HUDEP-2 (cell line): ENCODE measurements around the gene OPCML.

Experiments used
- DNase-seq, 76 experiments: peaks; one replicate each; lab custom pipeline; 2025; ENCODE audit not compliant: unreplicated experiment in 76 of 76; lab: John Stamatoyannopoulos, UW

The OPCML gene

DNA sequence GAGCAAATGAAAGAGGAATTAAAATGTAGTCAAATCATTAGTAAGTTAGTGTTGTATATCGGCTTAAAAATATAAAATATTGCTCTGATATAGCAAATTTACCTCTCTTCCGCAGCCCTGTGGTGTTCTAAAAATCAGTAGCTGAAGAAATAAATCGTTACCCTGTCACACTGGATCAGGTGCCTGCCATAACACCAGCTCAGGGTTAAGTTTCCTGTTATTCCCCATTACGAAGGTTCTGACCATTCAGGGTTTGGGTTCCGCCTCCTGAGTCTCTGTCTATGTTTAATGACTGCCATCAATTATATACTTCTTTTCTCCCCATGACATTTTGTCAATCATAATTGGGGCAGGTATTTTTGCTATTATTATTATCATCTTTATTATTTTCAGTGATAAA lies 658.5 kb downstream of the OPCML start:
- DNase-seq = no peak

DNA sequence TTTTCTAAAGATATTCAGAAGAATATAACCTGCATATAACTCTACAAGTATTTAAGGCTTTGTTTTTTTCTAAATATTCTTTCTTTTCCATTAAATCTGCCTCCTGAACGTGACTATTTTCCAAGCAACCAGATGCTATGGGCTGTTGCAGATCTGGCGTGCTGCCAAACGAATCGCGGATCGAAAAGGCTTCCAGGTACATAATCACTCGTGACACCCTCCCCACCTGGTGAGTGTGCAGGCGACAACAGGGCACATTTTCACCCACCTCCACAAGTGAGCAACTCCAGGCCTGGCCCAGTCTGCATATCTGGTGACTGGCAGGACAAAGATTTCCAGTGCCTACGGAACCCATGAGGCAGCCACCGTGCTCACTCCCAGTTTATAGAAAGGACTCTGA lies 660.1 kb downstream of the OPCML start:
- DNase-seq = no peak

- no peak for DNase-seq
These were observed 665.3 kb downstream of the OPCML start for GRCh38 chr11:132866783-132867545.

DNA sequence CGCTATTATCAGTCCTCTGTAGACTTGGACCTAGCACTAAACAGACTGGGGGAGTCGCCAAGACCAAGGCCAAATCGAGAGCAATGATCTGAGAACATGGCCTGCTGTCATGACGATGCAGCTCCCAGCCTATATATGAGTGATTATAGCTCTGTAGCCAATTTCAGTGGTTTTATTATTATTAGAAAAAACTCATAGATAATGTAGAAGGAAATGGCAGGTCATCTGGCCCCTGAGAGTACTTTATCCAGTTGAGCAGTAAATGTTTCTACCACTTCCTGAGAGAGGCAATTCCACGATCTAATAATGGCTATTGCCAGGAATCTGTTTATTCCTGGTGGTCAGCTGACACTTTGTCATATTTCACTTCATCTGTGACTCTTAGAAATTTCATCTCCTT lies 666.7 kb downstream of the OPCML start:
- DNase-seq = no peak

DNA sequence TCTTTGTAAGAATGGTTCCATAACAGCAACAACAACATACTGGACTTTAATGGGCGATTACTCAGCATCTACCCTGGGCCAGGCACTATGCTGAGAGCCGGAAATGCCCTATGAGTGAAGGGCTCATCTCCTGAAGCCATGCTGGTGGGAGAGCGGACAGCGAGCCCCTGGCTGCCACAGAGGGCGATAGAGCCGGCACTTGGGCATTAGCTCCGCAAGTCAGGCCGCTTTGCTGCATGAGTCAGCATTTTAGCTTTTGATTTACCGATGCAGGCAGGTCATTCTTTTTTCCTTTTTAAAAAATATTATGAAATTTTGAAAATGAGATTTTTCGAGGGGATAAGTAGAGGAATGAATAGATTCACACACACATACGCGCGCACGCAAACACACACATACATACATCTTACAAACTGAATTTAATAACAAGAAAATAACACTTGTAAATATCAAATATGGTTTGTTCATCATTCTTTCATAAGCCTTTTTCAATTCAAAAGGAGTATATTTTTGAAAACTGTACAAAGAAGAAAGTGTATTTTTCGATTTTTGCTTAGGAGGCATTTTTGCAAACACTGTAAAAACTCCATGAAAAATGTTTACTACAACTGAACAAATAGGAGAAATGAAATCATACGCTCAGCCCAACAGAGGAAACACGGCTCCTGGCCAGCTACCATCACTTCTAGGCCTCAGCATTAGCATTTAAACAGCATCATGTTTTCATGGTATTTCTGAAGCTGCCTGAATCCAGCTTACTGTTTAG lies 667.3 kb downstream of the OPCML start:
- no peak for DNase-seq

DNA sequence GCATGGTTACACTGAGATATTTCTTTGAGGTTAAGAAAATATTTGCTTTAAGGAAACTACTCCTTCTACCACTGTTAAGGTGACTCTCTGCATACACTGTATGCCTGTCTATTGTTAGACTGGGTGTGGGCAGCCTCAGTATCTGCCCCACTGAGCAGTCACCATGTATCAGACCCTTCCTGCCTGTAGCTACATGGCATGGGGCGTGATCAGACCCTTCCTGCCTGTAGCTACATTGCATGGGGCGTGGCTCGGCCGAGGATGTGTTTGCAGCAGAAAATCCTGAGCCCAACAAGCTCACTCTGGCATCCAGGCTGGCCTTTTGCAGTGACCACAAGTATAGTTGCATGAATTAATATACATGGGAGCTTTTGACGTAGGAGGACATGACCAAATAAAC lies 669.4 kb downstream of the OPCML start:
- no peak for DNase-seq

GRCh38 chr11:132862137-132862536 lies 670.2 kb downstream of the OPCML start:
- DNase-seq = no peak

GRCh38 chr11:132859306-132859705 lies 673.0 kb downstream of the OPCML start:
- no peak for DNase-seq

DNA sequence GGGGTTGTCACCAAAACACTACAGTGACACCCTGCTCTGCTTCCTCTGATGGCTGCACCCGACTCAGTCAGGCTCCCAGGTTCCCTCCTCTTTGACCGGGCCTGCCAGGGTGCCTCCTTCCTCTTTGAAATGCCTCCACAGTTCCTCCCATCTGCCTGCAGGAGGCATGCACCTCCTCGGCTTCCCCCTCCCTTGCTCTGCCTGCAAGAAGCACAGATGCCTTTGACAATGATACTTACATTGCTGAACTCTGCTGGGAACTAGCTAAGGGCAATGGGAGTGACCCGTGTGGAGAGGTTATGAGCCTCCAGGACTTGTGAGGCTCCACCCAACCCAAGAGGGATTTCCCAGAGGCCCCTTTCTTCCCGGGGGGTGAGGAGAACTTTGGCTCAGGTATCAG lies 674.1 kb downstream of the OPCML start:
- no peak for DNase-seq

DNA sequence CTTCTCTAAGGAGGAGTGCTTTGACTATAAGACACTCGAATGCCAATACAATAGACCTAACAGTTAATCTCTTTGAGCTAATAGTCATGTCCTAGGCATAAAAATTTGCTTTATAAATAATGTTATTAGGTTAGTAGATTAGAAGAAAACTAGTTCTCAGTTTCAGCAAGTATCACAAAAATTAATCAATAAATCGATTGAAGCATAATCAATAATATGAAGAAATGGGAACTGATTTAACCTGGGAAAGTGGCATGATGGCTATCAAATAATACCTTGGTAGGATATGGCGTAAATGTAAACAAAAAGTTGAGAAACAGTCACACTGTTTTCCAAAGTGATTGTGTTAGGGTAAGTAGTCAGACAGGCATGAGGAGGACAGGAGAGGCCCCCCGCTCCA lies 676.3 kb downstream of the OPCML start:
- DNase-seq = no peak

DNA sequence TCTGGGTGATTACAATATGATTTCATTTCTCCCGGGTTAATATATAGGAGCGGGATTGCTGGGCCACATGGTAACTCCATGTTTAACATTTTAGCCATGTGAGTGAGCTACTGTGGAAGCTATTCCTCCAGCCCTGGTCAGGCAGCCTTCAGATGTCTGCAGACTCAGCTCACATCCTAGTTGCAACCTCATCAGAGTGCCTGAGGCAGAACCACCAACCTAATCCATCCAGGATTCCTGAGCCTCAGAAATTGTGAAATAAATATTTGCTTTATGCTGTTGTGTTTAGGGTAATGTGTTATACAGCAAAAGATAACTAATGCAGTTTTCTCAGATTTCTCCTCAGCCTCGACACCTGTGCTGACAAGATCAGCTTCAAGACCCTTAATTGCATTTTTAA lies 676.8 kb downstream of the OPCML start:
- DNase-seq = no peak

- DNase-seq = no peak
These were observed 678.4 kb downstream of the OPCML start for GRCh38 chr11:132853886-132854285.

GRCh38 chr11:132852361-132852760 lies 679.9 kb downstream of the OPCML start:
- DNase-seq = no peak

GRCh38 chr11:132851247-132851646 lies 681.1 kb downstream of the OPCML start:
- no peak for DNase-seq

GRCh38 chr11:132850266-132850665 lies 682.0 kb downstream of the OPCML start:
- DNase-seq = no peak

GRCh38 chr11:132848336-132848735 lies 684.0 kb downstream of the OPCML start:
- DNase-seq = no peak

GRCh38 chr11:132846075-132846474 lies 686.2 kb downstream of the OPCML start:
- DNase-seq = no peak

GRCh38 chr11:132844956-132845696 lies 687.2 kb downstream of the OPCML start:
- no peak for DNase-seq

- DNase-seq = no peak
These were observed 691.6 kb downstream of the OPCML start for GRCh38 chr11:132840660-132841059.

DNA sequence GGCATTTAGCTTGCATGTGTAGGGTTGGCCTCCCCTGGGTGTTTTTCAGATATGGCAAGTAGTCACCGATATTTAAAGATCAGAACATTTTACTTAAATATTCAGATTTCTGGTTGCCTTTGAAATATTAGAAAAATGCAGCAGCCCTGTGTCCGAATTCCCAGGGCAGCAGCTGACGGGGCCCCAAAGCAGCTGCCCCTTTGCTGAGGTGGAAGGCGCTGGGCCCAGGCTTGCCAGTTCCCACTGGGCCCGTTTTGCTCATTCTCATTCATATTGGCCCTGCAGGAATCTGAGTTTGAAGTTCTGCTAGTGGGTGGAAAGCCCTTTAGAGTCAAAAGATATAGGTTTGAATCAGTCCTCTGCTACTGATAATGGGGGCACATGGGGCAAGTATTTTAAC lies 692.1 kb downstream of the OPCML start:
- DNase-seq = no peak

DNA sequence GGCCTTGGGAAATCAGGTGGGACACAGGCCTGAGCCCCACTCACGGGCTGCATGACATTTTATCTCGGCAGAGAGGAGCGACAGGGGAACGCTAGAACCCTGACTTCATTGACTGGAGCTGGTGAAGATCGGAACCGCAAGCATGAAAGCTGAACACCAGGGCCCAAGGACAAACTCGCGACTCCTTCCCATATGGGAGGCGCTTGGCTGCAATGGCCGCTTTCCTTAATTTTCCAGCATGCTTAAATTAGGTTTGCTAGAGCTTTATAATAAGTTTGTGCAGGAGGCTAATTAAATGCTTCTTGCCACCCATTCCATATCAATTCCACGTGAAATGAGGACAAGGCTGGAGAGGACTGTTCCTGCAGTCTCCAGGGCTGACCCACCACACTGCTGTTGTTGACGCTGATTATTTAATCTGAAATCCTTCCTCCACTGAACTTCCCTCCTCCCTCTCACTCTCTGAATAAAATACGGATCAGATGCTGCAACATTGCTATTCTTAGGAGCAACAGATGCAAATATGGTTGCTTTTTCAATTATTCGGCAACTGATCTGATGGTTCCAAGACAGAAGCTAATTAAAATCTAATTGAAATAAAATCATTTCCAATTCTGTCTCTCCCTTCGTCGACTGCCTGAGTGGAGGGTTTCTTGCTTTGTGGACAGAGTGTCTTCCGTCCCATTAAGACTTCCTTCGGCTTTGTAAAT lies 692.9 kb downstream of the OPCML start:
- no peak for DNase-seq
